Sigmoid colon (tissue), 7 donors: ENCODE data around the gene RAB7B. TPM values are rescaled to one million over a fixed set of nuclear protein-coding genes. Genes with fewer than 3 reads are reported as not detected.
A peak's percentile ranks its signal among the peaks of the same experiment; 100 is the strongest.

ENCODE experiments used
- DNase-seq: peaks from one replicate; pipeline ENCODE4 v3.0.0-alpha.2; 2019
- H3K27ac ChIP-seq, 4 donors: fragments of 200-600 bp; sonication (generic); one replicate each; pipeline ENCODE4 v1.5.1; 2016 to 2019; ENCODE audit warnings: mild to moderate bottlenecking in 1 of 4
- H3K27me3 ChIP-seq, 3 donors: fragments of 200-600 bp; sonication (generic); one replicate each; pipeline ENCODE4 v1.5.1; 2019; ENCODE audit warnings: mild to moderate bottlenecking in 1 of 3
- H3K36me3 ChIP-seq, 4 donors: fragments of 200-600 bp; sonication (generic); one replicate each; pipeline ENCODE4 v1.5.1; 2016 to 2019
- H3K4me1 ChIP-seq, 4 donors: fragments of 200-600 bp; sonication (generic); one replicate each; pipeline ENCODE4 v1.5.1; 2017 to 2019
- H3K4me3 ChIP-seq, 4 donors: fragments of 200-600 bp; sonication (generic); one replicate each; pipeline ENCODE4 v1.5.1; 2017 to 2019; ENCODE audit warnings: mild to moderate bottlenecking in 2 of 4, moderate library complexity in 1 of 4
- H3K9me3 ChIP-seq, 4 donors: fragments of 200-600 bp in 3 of 4; sonication (generic) in 3 of 4; one replicate each; pipeline versions ENCODE4 v1.5.1 to v1.6.1; 2013 to 2019
- CTCF ChIP-seq, 4 experiments: fragments of 450-650 bp in 3 of 4; fragments of 200-600 bp in 1 of 4; IDR thresholded peaks; one replicate each; pipeline ENCODE4 v1.5.1; 2016 to 2019; ENCODE audit warnings: antibody characterized with exemption in 4 of 4, mild to moderate bottlenecking in 3 of 4, moderate library complexity in 2 of 4
- EP300 ChIP-seq, 4 donors: sonication (generic); formaldehyde crosslinking; IDR thresholded peaks; one replicate each; pipeline ENCODE4 v1.6.1; 2017; ENCODE audit warnings: antibody characterized with exemption in 4 of 4
- POLR2A ChIP-seq, 2 donors: fragments of 450-650 bp; IDR thresholded peaks; one replicate each; pipeline ENCODE4 v1.6.1; 2016; ENCODE audit warnings: antibody characterized with exemption in 2 of 2, mild to moderate bottlenecking in 2 of 2, moderate library complexity in 2 of 2
- POLR2AphosphoS5 ChIP-seq, 4 donors: sonication (generic); formaldehyde crosslinking; IDR thresholded peaks; one replicate each; pipeline ENCODE4 v1.6.1; 2017; ENCODE audit warnings: antibody characterized with exemption in 4 of 4
- WGBS, 2 donors: extraction: QIAGEN DNeasy Blood & Tissue Kit; methylation state at CpG; one replicate each; pipeline ENCODE4 v1.1.7; 2013; 5-methylcytosine and 5-hydroxymethylcytosine counted together
- intact Hi-C: fragments of 100-400 bp; cut with DNase I; formaldehyde crosslinking; loops from one replicate; pipeline ENCODE4 v1.15.1; 2023
- polyA plus RNA-seq, 3 donors: library from polyadenylated mRNA; stranded (reverse); fragments of 200-250 nt; gene quantifications; one replicate each; pipeline ENCODE4 v1.2.3, GENCODE V29; 2013
- total RNA-seq, 4 donors: library from RNA; depleted of rRNA; stranded (reverse); fragments of >200 nt; gene quantifications; one replicate each; pipeline ENCODE4 v1.1.0, GENCODE V29; 2016
- donor health status: healthy with polysubstance abuse.
- donor health status: Bipolar disorder and iron deficiency.
- donor health status: healthy.

RAB7B gene
- total and polyA plus RNA-seq, 7 donors: 0.27 to 5.3 (median 1.8) TPM

DNA sequence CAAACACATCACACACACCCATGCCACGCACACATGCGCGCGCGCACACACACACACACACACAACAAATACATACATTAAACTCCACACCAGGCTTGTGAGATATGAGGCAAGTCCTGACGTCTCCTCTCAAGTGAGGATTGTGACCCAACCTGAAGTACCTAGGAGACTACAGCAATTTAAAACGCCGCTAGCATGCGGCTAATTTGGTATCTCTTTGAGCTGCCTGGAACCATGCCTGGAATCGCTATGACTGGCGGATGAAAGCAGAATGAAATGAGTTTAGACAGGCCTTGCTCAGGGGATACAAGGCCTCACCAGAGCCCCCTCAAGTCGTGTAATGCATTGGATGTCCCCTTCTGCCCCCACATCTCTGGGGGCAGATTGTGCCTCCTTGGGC lies 1.6 kb upstream of the RAB7B start:
- Histone ChIP-seq H3K27me3 (no peaks in the 10 kb centered on the region), H3K9me3 (no peaks in the 10 kb centered on the region), H3K4me1 (peaks cover 0 to 33% (median 32%) of the 10 kb centered on the region in 4 donors), H3K4me3 (no peak overlapping the region), H3K27ac (no peak overlapping the region), H3K36me3 (no peaks in the 10 kb centered on the region)
- intact Hi-C loops: no loop called here
- TF ChIP-seq POLR2A (IDR thresholded peaks at IDR 0.05) (no peak), EP300 (IDR thresholded peaks at IDR 0.05) (no peak), CTCF (IDR thresholded peaks at IDR 0.05) (no peak), POLR2AphosphoS5 (IDR thresholded peaks at IDR 0.05) (no peak)
- DNase-seq: no peak
- 76 to 82% methylated on average over 12 of the region's 12 CpGs for WGBS, 2 donors

GRCh38 chr1:206003854-206004800 lies 932 bp upstream of the RAB7B start:
- Histone ChIP-seq H3K4me3 (no peak overlapping the region), H3K4me1 (peaks cover 0 to 33% (median 32%) of the 10 kb centered on the region in 4 donors), H3K36me3 (no peaks in the 10 kb centered on the region), H3K27me3 (no peaks in the 10 kb centered on the region), H3K27ac (peak overlapping the region in 2 of 4 donors; percentile 66 to 74), H3K9me3 (no peaks in the 10 kb centered on the region)
- DNase-seq: no peak
- 96% methylated on average over 7 of the region's 7 CpGs for WGBS, 2 donors
- intact Hi-C loops: no loop called here
- peak in 1 of 4 experiments; percentile 11 for TF ChIP-seq CTCF (IDR thresholded peaks at IDR 0.05)
- no peak for TF ChIP-seq POLR2AphosphoS5 (IDR thresholded peaks at IDR 0.05)
- TF ChIP-seq POLR2A (IDR thresholded peaks at IDR 0.05): no peak
- TF ChIP-seq EP300 (IDR thresholded peaks at IDR 0.05): no peak

DNA sequence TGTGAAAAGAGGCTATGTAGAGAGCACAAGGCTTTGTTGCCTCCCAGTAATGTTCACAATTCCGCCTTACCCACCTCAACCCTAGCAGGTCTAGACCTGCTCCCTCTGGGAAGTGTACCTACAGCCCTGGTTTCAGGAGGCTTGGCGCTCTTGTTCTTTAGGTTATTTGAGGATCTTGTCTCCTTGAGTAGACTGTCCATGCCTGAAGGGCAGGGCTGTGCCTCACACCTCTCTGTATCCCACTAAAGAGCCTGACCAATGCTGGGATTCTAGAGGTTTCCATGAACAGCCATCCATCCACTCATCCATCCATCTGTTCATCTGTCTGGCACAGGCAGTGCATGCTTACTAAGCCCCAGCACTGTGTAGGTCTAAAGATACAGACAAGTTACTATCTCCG lies 1.0 kb downstream of the RAB7B start:
- Histone ChIP-seq H3K4me1 (peaks cover 0 to 33% (median 32%) of the 10 kb centered on the region in 4 donors), H3K27ac (peak overlapping the region in 3 of 4 donors; percentile 66 to 74 (median 68)), H3K9me3 (no peaks in the 10 kb centered on the region), H3K4me3 (peak overlapping the region in 1 of 4 donors; percentile 37), H3K27me3 (no peaks in the 10 kb centered on the region), H3K36me3 (no peaks in the 10 kb centered on the region)
- WGBS, 2 donors: 92 to 95% methylated on average over 3 of the region's 3 CpGs
- no peak for TF ChIP-seq CTCF (IDR thresholded peaks at IDR 0.05)
- no peak for TF ChIP-seq EP300 (IDR thresholded peaks at IDR 0.05)
- intact Hi-C loops: no loop called here
- DNase-seq: no peak

DNA sequence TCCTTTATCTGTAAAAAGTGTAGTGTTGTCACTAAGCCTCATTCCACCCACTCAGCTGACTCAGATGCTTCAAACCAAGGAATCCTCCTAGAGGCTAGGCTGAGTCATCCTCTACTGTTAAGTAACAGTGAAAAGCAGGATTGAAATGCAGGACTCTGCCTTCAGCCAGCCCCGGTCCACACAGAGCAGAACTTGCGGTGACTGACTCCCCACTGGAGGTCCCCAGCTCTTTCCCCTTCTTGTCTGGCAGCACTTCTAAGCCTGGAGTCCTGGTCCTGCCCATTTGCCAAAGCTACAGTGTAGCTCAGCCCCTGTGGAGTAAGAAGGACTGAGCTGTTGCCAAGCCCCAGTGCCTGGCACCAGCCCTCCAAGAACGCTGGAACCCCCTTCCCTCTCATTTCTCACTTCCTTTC lies 1.7 kb downstream of the RAB7B start:
- Histone ChIP-seq H3K36me3 (no peaks in the 10 kb centered on the region), H3K27ac (peak overlapping the region; percentile 12 to 74 (median 45)), H3K4me3 (peak overlapping the region in 1 of 4 donors; percentile 1), H3K27me3 (no peaks in the 10 kb centered on the region), H3K4me1 (peaks cover 0 to 33% (median 32%) of the 10 kb centered on the region in 4 donors), H3K9me3 (no peaks in the 10 kb centered on the region)
- 24 to 70% methylated on average over 3 of the region's 3 CpGs for WGBS, 2 donors
- TF ChIP-seq CTCF (IDR thresholded peaks at IDR 0.05) (no peak), POLR2A (IDR thresholded peaks at IDR 0.05) (no peak), POLR2AphosphoS5 (IDR thresholded peaks at IDR 0.05) (peak in 2 of 4 donors; percentile 6 to 64)
- intact Hi-C loops: no loop called here
- no peak for DNase-seq
